Effector memory CD8-positive, alpha-beta T cell (primary cell): ENCODE measurements around the gene GRID2.

Experiments used
- ATAC-seq: fragments of 150-1000 bp; cut with Tn5 transposase; replicated peaks from 2 replicates; pipeline ENCODE4 v1.10.0; 2021; ENCODE audit warnings: mild to moderate bottlenecking, moderate library complexity
- DNase-seq, 3 experiments: peaks; one replicate each; pipeline ENCODE4 v3.0.0; 2021
- H3K27ac Mint-ChIP-seq, 2 donors: one replicate each; pipeline ENCODE4 v1.8.0; 2022; ENCODE audit warnings: mild to moderate bottlenecking in 2 of 2, mixed read lengths in 2 of 2, moderate library complexity in 2 of 2
- H3K27me3 Mint-ChIP-seq, 2 donors: one replicate each; pipeline ENCODE4 v1.8.0; 2022; ENCODE audit warnings: mixed read lengths in 2 of 2
- H3K36me3 Mint-ChIP-seq: one replicate; pipeline ENCODE4 v1.8.0; 2022; ENCODE audit warnings: mild to moderate bottlenecking, moderate library complexity, mixed read lengths; ENCODE audit not compliant: insufficient read depth
- H3K4me1 Mint-ChIP-seq, 2 donors: one replicate each; pipeline ENCODE4 v1.8.0; 2022; ENCODE audit warnings: low read depth in 2 of 2, mixed read lengths in 2 of 2
- H3K4me3 Mint-ChIP-seq, 2 donors: one replicate each; pipeline ENCODE4 v1.8.0; 2022; ENCODE audit warnings: mild to moderate bottlenecking in 2 of 2, mixed read lengths in 2 of 2, moderate library complexity in 2 of 2
- H3K9me3 Mint-ChIP-seq, 2 donors: one replicate each; pipeline ENCODE4 v1.8.0; 2022; ENCODE audit warnings: mixed read lengths in 2 of 2

Gene GRID2

DNA sequence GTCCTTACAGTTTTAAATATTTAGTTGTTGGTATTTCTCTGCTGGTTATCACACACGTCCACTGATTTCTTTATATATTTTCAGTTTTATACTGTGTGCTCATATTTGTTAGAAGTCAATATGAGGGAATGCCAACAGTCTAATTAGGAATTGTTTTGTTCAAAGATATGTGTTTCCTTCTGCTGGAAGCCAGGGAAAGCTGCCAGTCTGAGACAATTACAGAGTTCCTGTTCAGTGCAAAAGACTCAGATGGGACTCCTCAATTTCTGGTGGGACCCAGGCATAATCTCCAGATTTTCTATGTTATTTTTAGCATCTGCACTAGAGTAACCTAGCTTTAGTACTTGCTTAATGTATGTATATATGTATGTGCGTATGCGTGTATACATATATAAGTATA lies 486.0 kb downstream of the GRID2 start:
- no peak for DNase-seq
- no peaks in the 10 kb centered on the region for H3K36me3 Mint-ChIP-seq
- no peak for ATAC-seq
- no peaks in the 10 kb centered on the region for H3K27me3 Mint-ChIP-seq
- no peak overlapping the region for H3K27ac Mint-ChIP-seq
- H3K9me3 Mint-ChIP-seq, result peaks cover 15% of the 10 kb centered on the region in 2 donors
- no peak overlapping the region for H3K4me3 Mint-ChIP-seq
- H3K4me1 Mint-ChIP-seq, result no peaks in the 10 kb centered on the region

DNA sequence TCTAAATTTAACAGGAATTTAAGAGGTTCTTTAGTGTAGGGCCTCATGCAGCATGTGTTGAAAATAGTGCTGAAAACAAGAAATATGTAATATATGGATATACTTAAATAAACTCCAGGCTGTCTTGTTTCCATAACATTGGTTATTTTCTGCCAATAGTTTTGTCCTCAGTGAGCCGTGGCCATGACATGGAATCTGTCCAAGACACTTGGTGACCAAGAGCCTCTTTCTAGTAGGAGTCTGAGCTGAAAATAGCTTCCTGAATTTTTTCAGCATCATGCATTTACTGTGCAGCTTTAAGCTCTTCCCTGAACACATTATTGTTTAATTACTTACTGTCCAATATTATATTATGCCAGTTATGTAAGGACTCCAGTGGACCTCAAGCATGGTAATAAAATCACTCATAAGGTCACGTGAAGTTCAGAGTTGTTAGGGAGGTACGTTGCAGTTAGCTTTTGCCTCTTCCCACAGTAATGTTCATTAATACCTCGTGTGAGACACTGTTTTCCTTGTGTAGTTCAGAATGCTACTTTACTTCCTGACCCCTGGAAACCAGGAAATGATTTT lies 488.2 kb downstream of the GRID2 start:
- DNase-seq (no peak), ATAC-seq (no peak)
- no peaks in the 10 kb centered on the region for H3K27me3 Mint-ChIP-seq
- H3K27ac Mint-ChIP-seq, result no peak overlapping the region
- H3K4me1 Mint-ChIP-seq, result no peaks in the 10 kb centered on the region
- peaks cover 12 to 28% of the 10 kb centered on the region in 2 donors for H3K9me3 Mint-ChIP-seq
- H3K4me3 Mint-ChIP-seq, result no peak overlapping the region
- H3K36me3 Mint-ChIP-seq, result no peaks in the 10 kb centered on the region

DNA sequence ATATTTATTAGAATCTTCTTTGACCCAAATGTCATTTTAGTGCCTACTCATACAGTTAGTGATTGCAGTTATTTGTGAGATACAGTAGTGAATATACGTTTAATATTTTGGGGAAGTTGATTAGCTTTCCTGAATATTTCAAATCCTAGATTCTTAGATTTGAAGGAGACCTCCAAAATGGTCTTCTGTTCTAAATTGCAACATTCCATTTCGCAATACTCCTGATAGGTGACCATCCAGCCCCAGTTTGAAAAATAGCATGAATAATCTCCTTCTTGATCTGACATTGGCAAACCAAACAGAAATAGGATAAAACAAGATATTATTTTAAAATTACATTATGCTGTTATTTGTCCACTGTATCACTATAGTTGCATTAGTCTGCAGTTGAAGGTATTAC lies 505.6 kb downstream of the GRID2 start:
- Mint-ChIP-seq H3K4me1 (no peaks in the 10 kb centered on the region), H3K27ac (no peak overlapping the region), H3K27me3 (no peaks in the 10 kb centered on the region), H3K4me3 (no peak overlapping the region), H3K36me3 (no peaks in the 10 kb centered on the region), H3K9me3 (peaks cover 0 to 2% of the 10 kb centered on the region in 2 donors)
- DNase-seq (no peak), ATAC-seq (no peak)

DNA sequence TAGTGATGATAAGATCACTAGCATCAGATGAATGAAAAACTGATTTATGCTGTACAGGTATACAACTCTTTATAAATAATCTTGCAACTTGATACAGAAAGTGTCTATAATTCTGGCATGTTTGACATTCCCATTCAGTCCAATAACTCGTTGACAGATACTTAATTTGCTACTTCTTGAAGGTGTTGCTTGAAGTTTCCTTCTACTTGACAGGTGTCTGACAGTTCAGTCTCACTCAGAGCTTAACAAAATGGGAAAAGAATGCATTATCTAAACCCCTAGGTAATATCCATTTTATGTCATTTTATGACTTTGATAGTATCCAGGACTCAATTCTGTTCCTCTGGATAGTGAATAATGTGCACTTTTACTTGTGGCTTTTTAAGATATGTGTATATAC lies 508.9 kb downstream of the GRID2 start:
- Mint-ChIP-seq H3K27me3 (no peaks in the 10 kb centered on the region), H3K4me3 (no peak overlapping the region), H3K36me3 (no peaks in the 10 kb centered on the region), H3K27ac (no peak overlapping the region), H3K9me3 (peaks cover 0 to 5% of the 10 kb centered on the region in 2 donors), H3K4me1 (no peaks in the 10 kb centered on the region)
- no peak for ATAC-seq
- no peak for DNase-seq

DNA sequence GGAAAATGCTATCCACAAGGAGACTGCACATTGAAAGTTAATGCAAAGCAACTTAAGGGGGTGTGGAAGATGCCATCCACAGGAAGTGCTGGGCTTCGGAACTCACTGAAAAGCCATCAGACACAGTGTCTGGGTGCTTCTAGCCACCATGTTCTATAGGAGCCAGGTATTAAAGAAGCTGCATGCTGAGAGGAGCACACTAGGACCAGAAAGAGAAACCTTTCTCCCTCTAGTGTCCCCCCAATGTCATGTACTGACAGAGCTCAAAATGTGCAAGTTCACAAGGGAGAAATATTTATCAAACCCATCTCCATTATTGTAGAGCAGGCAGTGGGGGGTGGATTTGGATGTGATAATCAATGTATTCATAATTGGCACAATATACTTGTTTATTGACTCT lies 510.9 kb downstream of the GRID2 start:
- Mint-ChIP-seq H3K36me3 (no peaks in the 10 kb centered on the region), H3K27me3 (no peaks in the 10 kb centered on the region), H3K27ac (no peak overlapping the region), H3K4me3 (no peak overlapping the region), H3K9me3 (peaks cover 0 to 9% of the 10 kb centered on the region in 2 donors), H3K4me1 (no peaks in the 10 kb centered on the region)
- DNase-seq, result no peak
- ATAC-seq, result no peak

DNA sequence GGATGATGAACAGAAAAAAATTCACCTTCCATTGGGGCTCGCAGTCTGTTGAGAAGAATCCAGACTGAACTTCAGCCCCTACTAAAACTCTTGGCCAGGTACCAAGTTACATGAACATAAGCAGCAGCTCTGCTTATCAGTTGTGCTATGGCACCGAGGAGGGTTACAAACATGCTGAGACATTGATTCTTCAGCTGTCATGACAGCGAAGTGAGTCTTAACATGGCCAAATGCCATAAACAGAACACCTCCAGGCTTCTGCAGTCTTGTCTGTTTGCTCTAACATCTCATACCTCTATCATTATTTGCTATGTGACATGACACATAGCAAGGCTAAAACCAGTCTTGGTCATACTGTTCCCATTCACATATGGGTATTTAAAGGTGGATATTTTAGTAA lies 521.5 kb downstream of the GRID2 start:
- peaks cover 4 to 5% of the 10 kb centered on the region in 2 donors for H3K9me3 Mint-ChIP-seq
- no peaks in the 10 kb centered on the region for H3K27me3 Mint-ChIP-seq
- no peak overlapping the region for H3K4me3 Mint-ChIP-seq
- no peaks in the 10 kb centered on the region for H3K4me1 Mint-ChIP-seq
- H3K36me3 Mint-ChIP-seq, result no peaks in the 10 kb centered on the region
- DNase-seq (no peak), ATAC-seq (no peak)
- H3K27ac Mint-ChIP-seq, result no peak overlapping the region

DNA sequence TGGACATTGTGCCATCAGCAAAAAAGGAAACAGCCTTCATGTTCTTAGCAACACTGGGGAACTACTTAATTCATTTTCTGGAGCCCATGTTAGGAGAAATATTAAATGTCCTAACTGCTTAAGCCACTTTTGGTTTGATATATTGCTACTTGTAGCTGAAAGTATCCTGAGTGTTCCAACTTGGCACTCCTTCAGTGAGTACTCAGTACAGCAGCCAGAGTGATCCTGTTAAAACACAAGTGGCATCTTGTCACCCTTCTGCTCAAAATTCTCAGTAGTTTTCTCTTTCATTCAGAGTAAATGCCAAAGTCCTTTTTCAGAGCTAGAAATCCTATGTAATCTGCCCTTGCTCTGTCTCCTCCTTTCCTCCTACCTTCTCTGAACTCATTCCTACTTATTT lies 522.0 kb downstream of the GRID2 start:
- H3K4me3 Mint-ChIP-seq, result no peak overlapping the region
- H3K9me3 Mint-ChIP-seq, result peaks cover 4 to 5% of the 10 kb centered on the region in 2 donors
- no peaks in the 10 kb centered on the region for H3K27me3 Mint-ChIP-seq
- DNase-seq, result no peak
- H3K27ac Mint-ChIP-seq, result no peak overlapping the region
- H3K36me3 Mint-ChIP-seq, result no peaks in the 10 kb centered on the region
- no peak for ATAC-seq
- no peaks in the 10 kb centered on the region for H3K4me1 Mint-ChIP-seq

DNA sequence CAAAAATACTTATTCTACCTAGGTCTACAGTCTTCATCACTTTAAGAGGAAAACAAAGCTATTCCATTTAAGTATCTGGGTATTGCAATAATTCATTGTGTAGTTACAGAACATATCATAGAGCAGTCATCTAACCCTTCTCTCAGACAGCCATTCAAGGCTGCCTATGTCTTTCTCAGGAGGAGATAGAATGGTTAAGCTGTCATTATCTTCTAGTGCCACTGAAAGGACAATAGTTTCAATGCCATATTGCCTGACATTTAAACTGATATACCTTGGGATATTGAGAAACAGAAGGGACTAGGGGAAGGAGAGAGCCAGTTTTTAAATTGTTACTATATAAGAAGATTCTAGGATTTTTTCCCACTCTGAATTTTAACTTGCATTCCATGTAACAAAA lies 527.0 kb downstream of the GRID2 start:
- Mint-ChIP-seq H3K27ac (no peak overlapping the region), H3K27me3 (no peaks in the 10 kb centered on the region), H3K4me1 (no peaks in the 10 kb centered on the region), H3K4me3 (no peak overlapping the region), H3K36me3 (no peaks in the 10 kb centered on the region), H3K9me3 (peaks cover 5% of the 10 kb centered on the region in 2 donors)
- DNase-seq (no peak), ATAC-seq (no peak)

DNA sequence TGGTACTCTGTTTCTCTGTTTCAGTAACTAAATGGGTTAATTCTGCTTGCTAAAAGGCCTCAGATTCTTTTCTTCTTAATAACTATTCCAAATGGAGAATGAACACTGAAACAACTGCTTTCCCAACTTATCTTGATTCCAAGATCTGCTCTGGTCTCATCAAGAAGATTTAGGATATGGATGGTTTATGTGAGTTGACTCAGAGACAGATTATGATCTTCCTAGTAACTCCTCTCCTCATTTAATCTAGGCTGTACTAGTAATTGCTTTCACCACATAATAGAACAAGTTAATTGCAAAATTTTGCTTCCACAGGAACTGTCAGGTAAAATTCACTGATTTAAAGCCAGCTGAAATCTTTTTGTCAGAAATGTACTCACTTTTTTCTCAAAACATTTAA lies 537.1 kb downstream of the GRID2 start:
- Mint-ChIP-seq H3K9me3 (peaks cover 7 to 30% of the 10 kb centered on the region in 2 donors), H3K36me3 (no peaks in the 10 kb centered on the region), H3K4me1 (no peaks in the 10 kb centered on the region), H3K27ac (no peak overlapping the region), H3K4me3 (no peak overlapping the region), H3K27me3 (no peaks in the 10 kb centered on the region)
- DNase-seq (no peak), ATAC-seq (no peak)

DNA sequence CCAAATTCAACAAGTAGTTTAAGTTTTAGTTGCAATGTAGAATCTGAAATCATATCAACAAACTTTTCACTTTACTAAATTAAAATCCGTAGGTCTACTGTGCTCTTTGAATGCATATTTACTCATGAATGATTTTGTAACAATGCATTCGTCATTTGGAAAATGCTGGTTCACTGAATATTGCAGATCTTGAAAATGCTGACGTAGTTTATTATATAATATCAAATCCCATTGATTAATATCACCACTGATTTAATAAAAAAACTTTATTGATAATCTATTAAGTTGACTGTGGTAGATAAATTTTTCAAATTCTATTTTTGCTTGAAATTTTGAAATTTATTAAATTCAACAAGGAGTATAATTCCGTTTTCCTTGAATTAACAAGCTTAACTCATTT lies 540.0 kb downstream of the GRID2 start:
- no peaks in the 10 kb centered on the region for H3K36me3 Mint-ChIP-seq
- DNase-seq (no peak), ATAC-seq (no peak)
- H3K27ac Mint-ChIP-seq, result no peak overlapping the region
- no peaks in the 10 kb centered on the region for H3K27me3 Mint-ChIP-seq
- peaks cover 13 to 44% of the 10 kb centered on the region in 2 donors for H3K9me3 Mint-ChIP-seq
- no peaks in the 10 kb centered on the region for H3K4me1 Mint-ChIP-seq
- no peak overlapping the region for H3K4me3 Mint-ChIP-seq

DNA sequence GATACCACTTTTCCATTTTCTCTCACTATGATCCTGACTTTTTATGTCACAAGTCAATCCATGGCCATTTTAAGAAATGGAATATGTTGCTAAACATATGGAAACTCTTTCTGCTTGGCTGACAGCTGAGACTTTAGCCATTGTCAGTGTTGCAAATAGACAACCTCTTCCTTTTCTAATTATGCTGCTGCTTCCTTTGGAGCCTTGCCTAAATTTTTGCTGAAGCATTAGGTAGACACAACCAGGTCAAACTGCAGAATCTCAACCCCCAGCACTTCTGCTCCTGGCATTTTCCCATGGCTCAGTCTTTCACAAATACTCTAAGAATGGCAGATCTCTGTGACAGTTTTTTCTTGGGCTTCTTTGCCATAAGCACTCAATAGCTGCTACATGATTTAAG lies 543.3 kb downstream of the GRID2 start:
- Mint-ChIP-seq H3K4me3 (no peak overlapping the region), H3K27me3 (no peaks in the 10 kb centered on the region), H3K36me3 (no peaks in the 10 kb centered on the region), H3K9me3 (peaks cover 7 to 42% of the 10 kb centered on the region in 2 donors), H3K4me1 (no peaks in the 10 kb centered on the region), H3K27ac (no peak overlapping the region)
- ATAC-seq (no peak), DNase-seq (no peak)

DNA sequence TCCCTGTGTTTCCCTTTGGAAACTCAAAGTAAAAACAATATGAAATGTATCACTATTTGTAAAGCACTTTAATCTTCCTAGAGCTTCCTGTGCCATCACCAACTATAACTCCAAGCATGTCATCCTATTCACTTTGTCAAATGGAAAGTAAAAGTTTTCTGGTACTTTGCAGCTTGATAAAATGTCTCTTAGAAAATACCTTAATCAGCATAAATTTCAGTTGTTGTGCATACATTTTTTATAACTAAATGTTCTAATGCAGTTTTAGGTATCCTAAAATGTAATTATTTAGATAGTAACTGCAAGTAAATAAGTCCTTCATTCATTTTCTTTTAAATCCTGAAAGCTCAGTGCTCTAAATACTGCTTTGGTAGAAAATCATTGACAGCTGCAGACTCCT lies 558.7 kb downstream of the GRID2 start:
- Mint-ChIP-seq H3K27ac (no peak overlapping the region), H3K4me3 (no peak overlapping the region), H3K27me3 (no peaks in the 10 kb centered on the region), H3K9me3 (peaks cover 0 to 10% of the 10 kb centered on the region in 2 donors), H3K4me1 (no peaks in the 10 kb centered on the region), H3K36me3 (no peaks in the 10 kb centered on the region)
- ATAC-seq, result no peak
- no peak for DNase-seq

DNA sequence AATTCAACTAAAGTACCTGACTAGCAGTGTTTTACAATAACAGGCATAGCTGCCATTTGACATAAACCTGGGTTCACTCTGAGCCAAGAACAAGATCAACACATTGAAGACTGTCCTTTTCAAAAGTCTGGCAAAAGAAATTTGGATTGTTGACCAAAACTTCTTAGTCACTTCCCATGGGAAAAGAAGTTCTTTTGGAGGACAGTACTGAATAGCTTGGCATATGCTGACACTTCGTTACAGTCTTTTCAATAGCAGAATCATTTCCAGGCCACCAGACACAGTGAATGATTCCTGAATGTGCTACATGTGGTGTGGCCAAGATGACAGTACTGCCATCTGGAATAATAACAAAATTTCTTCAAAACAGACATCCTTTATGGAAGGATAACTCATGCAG lies 560.3 kb downstream of the GRID2 start:
- H3K27ac Mint-ChIP-seq, result no peak overlapping the region
- H3K4me3 Mint-ChIP-seq, result no peak overlapping the region
- no peaks in the 10 kb centered on the region for H3K36me3 Mint-ChIP-seq
- no peak for ATAC-seq
- DNase-seq, result no peak
- H3K27me3 Mint-ChIP-seq, result no peaks in the 10 kb centered on the region
- H3K4me1 Mint-ChIP-seq, result no peaks in the 10 kb centered on the region
- H3K9me3 Mint-ChIP-seq, result peaks cover 0 to 9% of the 10 kb centered on the region in 2 donors

DNA sequence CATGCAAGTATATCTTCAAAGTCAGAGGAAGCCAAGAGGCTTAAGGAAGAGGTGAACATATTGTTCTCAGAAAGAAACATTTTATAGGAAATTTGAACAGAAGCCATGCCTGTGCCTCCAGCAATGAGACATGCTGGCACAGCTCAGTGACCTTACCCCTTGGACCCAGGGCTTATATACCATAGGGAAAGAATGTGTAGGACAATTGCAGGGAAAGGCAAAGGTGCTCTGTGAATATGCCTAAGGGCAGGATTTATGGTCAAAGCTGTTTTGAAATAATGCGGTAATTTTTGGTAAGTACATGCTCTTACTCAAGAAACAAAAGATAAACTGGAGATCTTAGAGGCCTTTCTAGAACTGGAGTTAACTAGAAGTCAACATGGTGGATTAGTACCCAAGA lies 568.8 kb downstream of the GRID2 start:
- ATAC-seq, result no peak
- no peaks in the 10 kb centered on the region for H3K27me3 Mint-ChIP-seq
- H3K9me3 Mint-ChIP-seq, result peaks cover 0 to 3% of the 10 kb centered on the region in 2 donors
- H3K36me3 Mint-ChIP-seq, result no peaks in the 10 kb centered on the region
- H3K27ac Mint-ChIP-seq, result no peak overlapping the region
- H3K4me3 Mint-ChIP-seq, result no peak overlapping the region
- no peak for DNase-seq
- H3K4me1 Mint-ChIP-seq, result no peaks in the 10 kb centered on the region

DNA sequence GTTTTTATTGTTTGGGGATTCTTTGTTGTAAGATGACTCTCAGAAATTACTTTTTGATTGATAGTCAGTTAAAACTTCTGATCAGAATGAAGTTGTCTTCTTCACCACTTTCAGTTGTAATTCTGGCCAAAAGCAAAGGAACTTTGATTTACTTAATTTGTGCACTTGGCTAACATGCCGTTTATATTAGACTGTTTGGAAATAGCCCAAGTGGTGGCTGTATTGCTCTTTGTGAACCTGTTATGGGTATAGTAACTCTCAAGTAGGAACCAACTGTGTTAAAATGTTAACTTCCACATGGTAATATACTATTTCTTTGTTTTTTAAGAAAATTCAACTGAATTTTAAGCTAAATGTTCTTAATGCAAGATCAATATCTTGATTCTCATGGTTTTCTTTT lies 581.9 kb downstream of the GRID2 start:
- no peak for ATAC-seq
- H3K4me3 Mint-ChIP-seq, result no peak overlapping the region
- peaks cover 2 to 7% of the 10 kb centered on the region in 2 donors for H3K9me3 Mint-ChIP-seq
- H3K36me3 Mint-ChIP-seq, result no peaks in the 10 kb centered on the region
- no peaks in the 10 kb centered on the region for H3K4me1 Mint-ChIP-seq
- H3K27ac Mint-ChIP-seq, result no peak overlapping the region
- no peak for DNase-seq
- H3K27me3 Mint-ChIP-seq, result no peaks in the 10 kb centered on the region
